NB4 (cell line): ENCODE measurements around the gene SLC34A1.
A peak's percentile ranks its signal among the peaks of the same experiment; 100 is the strongest.

Experiments used
- DNase-seq: peaks from one replicate; pipeline ENCODE4 v3.0.0; 2010; ENCODE audit warnings: low read depth
- H3K4me3 ChIP-seq: one replicate; pipeline ENCODE4 v1.5.1; 2011; ENCODE audit warnings: mild to moderate bottlenecking, low read depth, low read length, moderate library complexity
- MYC ChIP-seq: IDR thresholded peaks from 2 replicates; pipeline ENCODE4 v1.6.1; 2011; ENCODE audit warnings: low read depth, low read length
- POLR2A ChIP-seq: IDR thresholded peaks from 2 replicates; pipeline ENCODE4 v1.6.1; 2011; ENCODE audit warnings: mild to moderate bottlenecking; ENCODE audit not compliant: insufficient read length; ENCODE audit errors: extremely low read depth
- TF ChIP-seq, protein P1 (sequence below): IDR thresholded peaks from 2 replicates; pipeline ENCODE4 v1.6.1; 2011; ENCODE audit warnings: low read depth, low read length
- TF ChIP-seq, protein P2 (sequence below): IDR thresholded peaks from one replicate; pipeline ENCODE4 v1.5.1; 2012; ENCODE audit warnings: low read depth, low read length

SLC34A1 gene

DNA sequence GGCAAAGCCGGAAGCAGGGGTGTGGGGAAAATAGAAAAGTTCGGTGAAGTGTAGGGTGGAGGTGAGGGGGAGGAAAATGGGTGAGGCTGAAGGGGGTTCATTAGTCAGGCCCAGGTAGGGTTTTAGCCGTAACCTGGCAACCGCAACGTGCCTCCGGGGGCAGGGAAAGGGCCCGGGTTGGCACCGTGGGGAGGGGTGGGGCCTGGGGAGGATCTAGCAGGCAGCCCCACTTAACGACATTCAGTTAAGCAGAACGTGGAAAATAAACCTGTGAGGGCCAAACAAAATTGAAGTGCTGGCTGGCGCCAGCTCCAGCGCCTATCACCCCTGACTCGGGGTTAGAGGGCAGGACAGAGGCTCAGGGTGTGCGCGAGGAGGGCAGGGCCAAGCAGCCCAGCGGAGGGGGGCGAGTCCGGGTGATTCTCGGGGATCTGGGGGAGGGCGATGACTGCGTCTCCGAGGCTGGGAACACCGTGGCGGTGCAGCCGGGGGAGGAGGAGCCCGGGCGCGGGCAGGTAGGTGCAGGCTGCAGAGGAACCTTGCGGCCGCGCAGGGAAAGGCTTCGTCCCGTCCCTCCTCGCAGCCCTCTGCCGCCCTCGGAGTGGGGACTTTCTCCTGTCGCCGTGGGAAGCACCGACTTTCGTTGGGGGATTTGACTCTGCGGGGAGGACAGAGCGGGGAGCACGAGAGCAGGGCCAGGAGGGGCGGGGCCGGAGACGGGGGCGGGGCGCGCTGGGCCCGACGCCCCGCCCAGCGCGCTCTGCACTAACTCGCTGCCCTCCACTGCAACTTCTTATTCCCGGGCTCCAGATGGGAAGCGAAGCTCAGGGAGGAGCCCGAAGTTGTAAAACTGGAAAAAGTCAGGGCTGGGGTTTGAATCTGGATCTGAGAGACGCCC, 21.4 kb upstream of the SLC34A1 start:
- DNase-seq, result peak; percentile 38
- H3K4me3 ChIP-seq, result no peak overlapping the region
- TF ChIP-seq POLR2A, result no peak
- TF ChIP-seq MYC, result no peak
- TF ChIP-seq, protein P1, sequence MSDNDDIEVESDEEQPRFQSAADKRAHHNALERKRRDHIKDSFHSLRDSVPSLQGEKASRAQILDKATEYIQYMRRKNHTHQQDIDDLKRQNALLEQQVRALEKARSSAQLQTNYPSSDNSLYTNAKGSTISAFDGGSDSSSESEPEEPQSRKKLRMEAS, result no peak
- TF ChIP-seq, protein P2, sequence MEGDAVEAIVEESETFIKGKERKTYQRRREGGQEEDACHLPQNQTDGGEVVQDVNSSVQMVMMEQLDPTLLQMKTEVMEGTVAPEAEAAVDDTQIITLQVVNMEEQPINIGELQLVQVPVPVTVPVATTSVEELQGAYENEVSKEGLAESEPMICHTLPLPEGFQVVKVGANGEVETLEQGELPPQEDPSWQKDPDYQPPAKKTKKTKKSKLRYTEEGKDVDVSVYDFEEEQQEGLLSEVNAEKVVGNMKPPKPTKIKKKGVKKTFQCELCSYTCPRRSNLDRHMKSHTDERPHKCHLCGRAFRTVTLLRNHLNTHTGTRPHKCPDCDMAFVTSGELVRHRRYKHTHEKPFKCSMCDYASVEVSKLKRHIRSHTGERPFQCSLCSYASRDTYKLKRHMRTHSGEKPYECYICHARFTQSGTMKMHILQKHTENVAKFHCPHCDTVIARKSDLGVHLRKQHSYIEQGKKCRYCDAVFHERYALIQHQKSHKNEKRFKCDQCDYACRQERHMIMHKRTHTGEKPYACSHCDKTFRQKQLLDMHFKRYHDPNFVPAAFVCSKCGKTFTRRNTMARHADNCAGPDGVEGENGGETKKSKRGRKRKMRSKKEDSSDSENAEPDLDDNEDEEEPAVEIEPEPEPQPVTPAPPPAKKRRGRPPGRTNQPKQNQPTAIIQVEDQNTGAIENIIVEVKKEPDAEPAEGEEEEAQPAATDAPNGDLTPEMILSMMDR, result no peak

DNA sequence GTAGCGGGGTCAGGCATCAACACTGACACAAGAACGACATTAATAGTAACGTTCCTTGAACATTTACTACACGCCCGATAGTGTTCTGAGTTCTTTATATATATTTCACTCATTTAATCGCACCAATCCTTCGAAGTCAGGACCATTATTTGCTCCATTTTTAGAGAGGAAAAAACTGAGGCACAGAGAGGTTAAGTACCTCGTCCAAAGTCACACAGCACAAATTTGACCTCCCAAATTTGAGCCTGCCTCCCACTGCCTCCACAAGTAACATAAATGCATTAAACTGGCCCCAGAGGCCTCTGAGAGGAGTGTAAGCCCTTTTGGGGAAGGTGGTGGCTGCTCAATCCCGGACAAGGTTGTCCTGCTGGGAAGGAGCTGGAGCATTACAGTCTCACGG, 20.7 kb upstream of the SLC34A1 start:
- TF ChIP-seq, protein P1, result no peak
- TF ChIP-seq POLR2A, result no peak
- TF ChIP-seq MYC, result no peak
- TF ChIP-seq, protein P2, result no peak
- no peak for DNase-seq
- no peak overlapping the region for H3K4me3 ChIP-seq

DNA sequence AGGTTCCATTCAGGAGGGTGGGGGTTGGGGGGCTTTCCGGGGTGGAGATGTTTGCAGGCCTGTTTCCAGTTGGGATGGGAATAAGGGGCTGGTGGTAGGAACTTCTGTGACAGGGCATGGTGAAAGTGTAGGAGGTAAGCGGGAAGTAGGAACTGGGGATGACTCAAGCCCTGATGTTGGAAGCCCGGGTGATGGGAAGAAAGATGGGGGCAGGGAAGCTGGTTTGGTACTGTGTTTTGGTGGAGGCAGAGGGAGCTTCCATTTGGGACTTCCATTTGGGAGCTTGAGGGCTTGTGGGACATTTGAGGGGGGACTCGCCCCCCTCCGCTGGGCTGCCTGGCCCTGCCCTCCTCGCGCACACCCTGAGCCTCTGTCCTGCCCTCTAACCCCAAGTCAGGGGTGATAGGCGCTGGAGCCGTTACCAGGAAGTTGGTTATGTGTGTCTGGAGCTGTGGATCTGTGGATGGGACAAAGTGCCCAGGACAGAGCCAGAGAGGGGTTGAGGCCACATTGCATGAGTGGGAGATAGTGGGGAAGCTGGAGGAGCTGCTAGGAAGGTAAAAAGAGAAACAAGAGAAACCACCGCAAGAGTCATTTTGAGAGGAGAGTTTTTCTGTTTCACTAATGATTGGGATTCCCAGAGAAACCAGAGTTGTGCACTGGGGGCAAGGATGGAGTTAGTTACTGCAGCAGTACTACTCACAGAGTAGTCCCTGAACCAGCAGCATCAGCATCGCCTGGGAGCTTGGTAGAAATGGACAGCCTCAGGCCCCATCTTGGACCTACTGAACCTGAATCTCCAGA, 19.9 kb upstream of the SLC34A1 start:
- no peak overlapping the region for H3K4me3 ChIP-seq
- TF ChIP-seq, protein P1, result no peak
- TF ChIP-seq, protein P2, result no peak
- TF ChIP-seq MYC, result no peak
- TF ChIP-seq POLR2A, result no peak
- no peak for DNase-seq

DNA sequence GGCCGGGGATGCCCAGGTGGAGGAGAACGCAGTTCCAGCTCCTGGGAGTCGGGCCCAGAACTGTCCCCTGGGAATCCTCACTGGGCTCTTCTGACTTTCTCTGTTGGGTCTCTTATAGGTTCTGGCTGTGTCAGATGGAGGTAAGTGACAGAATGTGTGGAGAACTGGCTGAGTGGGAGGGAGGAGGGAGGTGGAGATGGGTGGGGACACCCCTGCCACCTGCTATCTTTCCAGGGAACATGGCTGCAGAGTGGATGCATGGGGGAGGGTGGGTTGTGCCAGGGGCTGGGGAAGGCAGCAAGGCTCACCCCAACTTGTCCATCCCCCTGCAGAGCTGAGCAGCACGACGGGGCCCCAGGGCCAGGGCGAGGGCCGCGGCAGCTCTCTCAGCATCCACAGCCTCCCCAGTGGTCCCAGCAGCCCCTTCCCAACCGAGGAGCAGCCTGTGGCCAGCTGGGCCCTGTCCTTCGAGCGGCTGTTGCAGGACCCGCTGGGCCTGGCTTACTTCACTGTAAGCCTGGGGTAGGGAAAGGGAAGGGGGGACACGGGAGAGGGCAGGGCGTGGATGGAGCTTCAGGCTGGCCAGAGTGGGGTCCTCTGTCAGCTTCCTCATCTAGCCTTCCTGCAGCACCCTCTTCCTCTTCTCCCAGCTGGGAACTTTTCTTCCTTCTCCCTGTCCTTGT, 18.2 kb upstream of the SLC34A1 start:
- TF ChIP-seq MYC, result no peak
- TF ChIP-seq, protein P2, result no peak
- TF ChIP-seq POLR2A, result no peak
- TF ChIP-seq, protein P1, result no peak

DNA sequence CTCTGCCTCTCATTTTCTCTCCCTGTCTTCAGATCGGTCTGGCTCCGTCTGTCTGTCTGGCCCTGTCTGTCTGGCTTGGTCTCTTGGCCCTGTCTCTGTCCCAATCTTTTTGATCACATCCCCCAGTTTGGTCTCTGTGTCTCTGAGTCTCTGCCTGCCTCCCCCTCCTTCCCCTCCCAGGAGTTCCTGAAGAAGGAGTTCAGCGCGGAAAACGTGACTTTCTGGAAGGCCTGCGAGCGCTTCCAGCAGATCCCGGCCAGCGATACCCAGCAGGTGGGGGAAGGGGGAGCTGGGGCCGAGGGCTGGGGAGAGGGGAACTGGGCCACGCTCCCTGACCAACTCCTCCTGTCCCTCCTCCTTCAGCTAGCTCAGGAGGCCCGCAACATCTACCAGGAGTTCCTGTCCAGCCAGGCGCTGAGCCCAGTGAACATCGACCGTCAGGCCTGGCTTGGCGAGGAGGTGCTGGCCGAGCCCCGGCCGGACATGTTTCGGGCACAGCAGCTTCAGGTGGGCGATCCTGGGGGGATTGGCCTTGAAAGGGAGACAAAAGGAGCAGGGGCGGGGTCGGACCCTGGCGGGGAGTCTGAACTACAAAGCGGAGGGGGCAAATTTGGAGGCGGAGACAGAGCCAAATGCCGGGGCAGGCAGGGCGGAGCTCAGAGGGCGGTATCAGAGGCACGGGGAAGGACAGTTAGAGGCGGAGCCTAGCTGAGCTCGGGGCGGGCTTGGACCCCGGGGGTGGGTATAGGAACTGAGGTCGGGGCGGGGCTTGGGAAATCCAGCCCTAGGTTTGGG, 17.5 kb upstream of the SLC34A1 start:
- DNase-seq, result no peak
- no peak overlapping the region for H3K4me3 ChIP-seq
- TF ChIP-seq, protein P2, result no peak
- no peak for TF ChIP-seq MYC
- TF ChIP-seq POLR2A, result no peak
- TF ChIP-seq, protein P1, result no peak

More for the DNA sequence above, 18.2 kb upstream of the SLC34A1 start:
- H3K4me3 ChIP-seq, result no peak overlapping the region
- no peak for DNase-seq
